Spleen (tissue), 11 donors: ENCODE data around the gene ELAVL2. TPM values are rescaled to one million over a fixed set of nuclear protein-coding genes. Genes with fewer than 3 reads are reported as not detected.

Experiments
- DNase-seq: peaks from one replicate; pipeline ENCODE4 v3.0.0-alpha.2; 2020
- H3K27ac ChIP-seq, 8 donors: fragments of 200-600 bp; sonication (generic) in 7 of 8; 1 replicate in 4 of 8; 2 replicates in 4 of 8; pipeline versions ENCODE4 v1.5.0 to v1.8.0; 2016 to 2021; ENCODE audit warnings: inconsistent platforms in 4 of 8, mild to moderate bottlenecking in 4 of 8, moderate library complexity in 1 of 8
- H3K27me3 ChIP-seq, 7 donors: fragments of 200-600 bp; sonication (generic) in 6 of 7; replicated peaks in 1 of 7; 1 replicate in 4 of 7; 2 replicates in 3 of 7; pipeline versions ENCODE4 v1.5.0 to v1.8.0; 2016 to 2021; ENCODE audit warnings: inconsistent platforms in 3 of 7, mild to moderate bottlenecking in 1 of 7
- H3K36me3 ChIP-seq, 6 donors: fragments of 200-600 bp; sonication (generic) in 5 of 6; 1 replicate in 4 of 6; 2 replicates in 2 of 6; pipeline versions ENCODE4 v1.5.0 to v1.8.0; 2016 to 2021; ENCODE audit warnings: inconsistent platforms in 2 of 6
- H3K4me1 ChIP-seq, 6 donors: fragments of 200-600 bp; sonication (generic) in 5 of 6; 1 replicate in 3 of 6; 2 replicates in 3 of 6; pipeline versions ENCODE4 v1.5.0 to v1.8.0; 2016 to 2021; ENCODE audit warnings: inconsistent platforms in 3 of 6
- H3K4me3 ChIP-seq, 8 donors: fragments of 200-600 bp; sonication (generic) in 7 of 8; 1 replicate in 4 of 8; 2 replicates in 4 of 8; pipeline versions ENCODE4 v1.5.0 to v1.8.0; 2016 to 2021; ENCODE audit warnings: inconsistent platforms in 4 of 8, mild to moderate bottlenecking in 4 of 8, moderate library complexity in 2 of 8
- H3K9me3 ChIP-seq, 8 donors: fragments of 200-600 bp; sonication (generic) in 7 of 8; 1 replicate in 4 of 8; 2 replicates in 4 of 8; pipeline versions ENCODE4 v1.5.0 to v1.8.0; 2016 to 2021; ENCODE audit warnings: inconsistent platforms in 4 of 8
- CTCF ChIP-seq, 11 experiments: fragments of 200-600 bp in 7 of 11; fragments of 450-650 bp in 4 of 11; sonication (generic) in 4 of 11; IDR thresholded peaks in 8 of 11; conservative IDR thresholded peaks in 3 of 11; 1 replicate in 7 of 11; 2 replicates in 4 of 11; pipeline versions ENCODE4 v1.4.0 to v1.8.0; 2016 to 2021; ENCODE audit warnings: antibody characterized with exemption in 11 of 11, inconsistent platforms in 4 of 11, mild to moderate bottlenecking in 1 of 11
- POLR2A ChIP-seq, 3 donors: fragments of 450-650 bp; IDR thresholded peaks; one replicate each; pipeline ENCODE4 v1.5.1; 2017; ENCODE audit warnings: antibody characterized with exemption in 3 of 3, mild to moderate bottlenecking in 1 of 3
- POLR2AphosphoS5 ChIP-seq, 3 donors: sonication (generic); formaldehyde crosslinking; IDR thresholded peaks; one replicate each; pipeline ENCODE4 v1.5.1; 2017; ENCODE audit warnings: antibody characterized with exemption in 3 of 3
- WGBS, 5 donors: extraction: QIAGEN DNeasy Blood & Tissue Kit in 3 of 5; methylation state at CpG; one replicate each; pipeline versions ENCODE4 v1.1.5 to v1.1.7; 2013 to 2018; 5-methylcytosine and 5-hydroxymethylcytosine counted together
- intact Hi-C: fragments of 100-400 bp; cut with DNase I; formaldehyde crosslinking; loops from one replicate; pipeline ENCODE4 v1.15.0; 2023; ENCODE audit warnings: low total_unique reads
- polyA plus RNA-seq, 3 donors: library from polyadenylated mRNA; stranded (reverse); fragments of 200-250 nt; gene quantifications; one replicate each; pipeline ENCODE4 v1.2.1, GENCODE V29; 2013
- total RNA-seq, 7 donors: library from RNA; depleted of rRNA in 3 of 7; stranded (reverse); fragments of >200 nt in 3 of 7; fragmentation: NEBNext Ultra II Directional in 4 of 7; extraction: Animal tissue kit (Norgen Biotek cat#: 25700) in 4 of 7; gene quantifications; one replicate each; pipeline versions ENCODE4 v1.1.0 to v1.2.1, GENCODE V29; 2016 to 2021
- donor health status: healthy with polysubstance abuse.
- donor health status: DM: no; HTN: no; CAD: no; lungs with moderate emphysema.
- donor health status: DM: no; HTN: no; CAD: no.
- donor health status: Bipolar disorder and iron deficiency.
- donor health status: healthy.
- donor health status: DM: no; HTN: no; CAD: no.
- donor health status: DM: yes; HTN: yes; CAD: no.

Gene ELAVL2
- total and polyA plus RNA-seq, 10 donors = 0.02 to 0.12 (median 0.03) TPM; not detected in 7

GRCh38 chr9:23682891-23683431 is 143.1 kb downstream of the ELAVL2 start:
- H3K9me3 ChIP-seq = peaks cover 0 to 7% (median 0%) of the 10 kb centered on the region in 8 donors
- intact Hi-C loops = no loop called here
- no peak overlapping the region for H3K27ac ChIP-seq
- WGBS, 5 donors = 58 to 80% (median 74%) methylated on average over 3 of the region's 3 CpGs
- no peaks in the 10 kb centered on the region for H3K4me1 ChIP-seq
- no peaks in the 10 kb centered on the region for H3K36me3 ChIP-seq
- TF ChIP-seq POLR2A (IDR thresholded peaks at IDR 0.05) = no peak
- TF ChIP-seq POLR2AphosphoS5 (IDR thresholded peaks at IDR 0.05) = no peak
- TF ChIP-seq CTCF (IDR thresholded peaks at IDR 0.05 in 8 of 11, conservative IDR thresholded peaks at IDR 0.05 in 3 of 11) = no peak
- DNase-seq = no peak
- H3K4me3 ChIP-seq = no peak overlapping the region
- H3K27me3 ChIP-seq = no peaks in the 10 kb centered on the region

DNA sequence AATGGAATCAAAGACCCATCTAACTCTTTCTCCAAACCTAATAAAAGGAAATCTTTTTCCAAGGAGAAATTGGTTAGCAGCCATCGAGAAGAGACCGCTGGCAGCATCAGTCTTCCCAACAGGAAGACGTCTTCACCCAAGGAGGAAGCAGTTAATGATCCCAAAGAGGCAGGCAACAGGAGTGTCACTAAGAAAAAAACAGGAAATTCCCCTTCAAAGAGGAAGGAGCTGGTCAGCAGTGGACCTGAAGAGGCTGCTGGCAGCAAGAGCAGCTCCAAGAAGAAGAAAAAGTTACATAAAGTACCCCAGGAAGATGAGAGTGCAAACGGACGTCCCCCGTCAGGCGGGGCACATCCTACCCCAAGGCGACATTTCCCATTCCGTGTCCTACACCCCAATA is 143.7 kb downstream of the ELAVL2 start:
- WGBS, 5 donors = 10 to 24% (median 12%) methylated on average over 9 of the region's 9 CpGs
- TF ChIP-seq CTCF (IDR thresholded peaks at IDR 0.05 in 8 of 11, conservative IDR thresholded peaks at IDR 0.05 in 3 of 11) (no peak), POLR2AphosphoS5 (IDR thresholded peaks at IDR 0.05) (no peak), POLR2A (IDR thresholded peaks at IDR 0.05) (no peak)
- Histone ChIP-seq H3K4me3 (no peak overlapping the region), H3K27ac (no peak overlapping the region), H3K27me3 (no peaks in the 10 kb centered on the region), H3K36me3 (no peaks in the 10 kb centered on the region), H3K4me1 (no peaks in the 10 kb centered on the region), H3K9me3 (peaks cover 0 to 7% (median 0%) of the 10 kb centered on the region in 8 donors)
- intact Hi-C loops = no loop called here
- DNase-seq = no peak

- H3K9me3 ChIP-seq = peaks cover 0 to 5% (median 0%) of the 10 kb centered on the region in 8 donors
- no peak for TF ChIP-seq POLR2A (IDR thresholded peaks at IDR 0.05)
- no peak for TF ChIP-seq CTCF (IDR thresholded peaks at IDR 0.05 in 8 of 11, conservative IDR thresholded peaks at IDR 0.05 in 3 of 11)
- TF ChIP-seq POLR2AphosphoS5 (IDR thresholded peaks at IDR 0.05) = no peak
- no peaks in the 10 kb centered on the region for H3K27me3 ChIP-seq
- intact Hi-C loops = no loop called here
- no peaks in the 10 kb centered on the region for H3K36me3 ChIP-seq
- no peaks in the 10 kb centered on the region for H3K4me1 ChIP-seq
- H3K27ac ChIP-seq = no peak overlapping the region
- WGBS, 5 donors = 67 to 85% (median 75%) methylated on average over 3 of the region's 3 CpGs
- H3K4me3 ChIP-seq = no peak overlapping the region
- no peak for DNase-seq
These were observed 148.6 kb downstream of the ELAVL2 start for GRCh38 chr9:23677446-23677845.

DNA sequence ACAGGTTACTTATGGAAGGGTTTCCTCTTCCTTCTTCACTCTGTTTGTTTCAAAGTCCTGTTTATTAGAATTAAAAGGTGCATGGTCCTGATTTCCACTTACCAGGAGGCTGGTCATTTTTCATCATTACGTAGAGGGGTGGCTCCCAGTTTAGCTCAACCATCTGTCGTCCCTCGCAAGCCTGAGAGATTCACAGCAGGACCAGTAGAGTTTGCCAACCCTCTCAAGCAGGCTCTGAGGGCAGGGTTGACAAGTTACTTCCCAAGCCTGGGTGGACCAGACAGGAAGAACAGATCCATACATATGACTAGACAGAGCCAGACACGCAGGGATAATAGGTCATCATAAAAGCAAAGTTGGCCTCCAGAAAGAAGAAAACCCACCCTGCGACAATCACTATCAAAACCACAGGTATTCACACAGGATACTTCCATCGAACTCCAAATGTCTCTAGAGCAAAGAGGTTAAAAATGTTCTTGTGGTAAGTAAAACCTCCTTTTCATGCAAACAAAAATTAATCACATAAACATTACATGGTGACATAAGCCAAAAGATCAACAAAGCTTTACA is 151.9 kb downstream of the ELAVL2 start:
- DNase-seq = no peak
- intact Hi-C loops = no loop called here
- peaks cover 0 to 5% (median 0%) of the 10 kb centered on the region in 8 donors for H3K9me3 ChIP-seq
- no peak overlapping the region for H3K27ac ChIP-seq
- TF ChIP-seq POLR2A (IDR thresholded peaks at IDR 0.05) = no peak
- TF ChIP-seq CTCF (IDR thresholded peaks at IDR 0.05 in 8 of 11, conservative IDR thresholded peaks at IDR 0.05 in 3 of 11) = no peak
- no peak for TF ChIP-seq POLR2AphosphoS5 (IDR thresholded peaks at IDR 0.05)
- 84 to 86% (median 86%) methylated on average over 6 of the region's 6 CpGs for WGBS, 5 donors
- no peak overlapping the region for H3K4me3 ChIP-seq
- H3K36me3 ChIP-seq = no peaks in the 10 kb centered on the region
- no peaks in the 10 kb centered on the region for H3K4me1 ChIP-seq
- no peaks in the 10 kb centered on the region for H3K27me3 ChIP-seq
